Muscle layer of duodenum (tissue), 2 donors: ENCODE results near the gene VEGFC.

Source experiments
- H3K27ac ChIP-seq: one replicate; pipeline ENCODE4 v1.7.0; 2013; ENCODE audit warnings: mild to moderate bottlenecking, low read length
- H3K27me3 ChIP-seq: one replicate; pipeline ENCODE4 v1.7.0; 2013; ENCODE audit warnings: low read depth, mild to moderate bottlenecking, control low read depth, low read length
- H3K36me3 ChIP-seq, 2 donors: one replicate each; pipeline ENCODE4 v1.7.0; 2013; ENCODE audit warnings: low read length in 2 of 2, control low read depth in 1 of 2, mild to moderate bottlenecking in 1 of 2; ENCODE audit not compliant: insufficient read depth in 2 of 2, control insufficient read depth in 1 of 2
- H3K4me1 ChIP-seq, 2 donors: one replicate each; pipeline ENCODE4 v1.7.0; 2013; ENCODE audit warnings: low read length in 2 of 2, mild to moderate bottlenecking in 2 of 2, control low read depth in 1 of 2, moderate library complexity in 1 of 2; ENCODE audit not compliant: insufficient read depth in 2 of 2, control insufficient read depth in 1 of 2
- H3K4me3 ChIP-seq, 2 donors: one replicate each; pipeline ENCODE4 v1.7.0; 2013; ENCODE audit warnings: low read length in 2 of 2, low read depth in 1 of 2, mild to moderate bottlenecking in 1 of 2
- H3K9me3 ChIP-seq, 2 donors: one replicate each; pipeline ENCODE4 v1.7.0; 2013; ENCODE audit warnings: low read length in 2 of 2, control low read depth in 1 of 2, mild to moderate bottlenecking in 1 of 2; ENCODE audit not compliant: control insufficient read depth in 1 of 2
- donor health status: healthy.

Gene VEGFC

DNA sequence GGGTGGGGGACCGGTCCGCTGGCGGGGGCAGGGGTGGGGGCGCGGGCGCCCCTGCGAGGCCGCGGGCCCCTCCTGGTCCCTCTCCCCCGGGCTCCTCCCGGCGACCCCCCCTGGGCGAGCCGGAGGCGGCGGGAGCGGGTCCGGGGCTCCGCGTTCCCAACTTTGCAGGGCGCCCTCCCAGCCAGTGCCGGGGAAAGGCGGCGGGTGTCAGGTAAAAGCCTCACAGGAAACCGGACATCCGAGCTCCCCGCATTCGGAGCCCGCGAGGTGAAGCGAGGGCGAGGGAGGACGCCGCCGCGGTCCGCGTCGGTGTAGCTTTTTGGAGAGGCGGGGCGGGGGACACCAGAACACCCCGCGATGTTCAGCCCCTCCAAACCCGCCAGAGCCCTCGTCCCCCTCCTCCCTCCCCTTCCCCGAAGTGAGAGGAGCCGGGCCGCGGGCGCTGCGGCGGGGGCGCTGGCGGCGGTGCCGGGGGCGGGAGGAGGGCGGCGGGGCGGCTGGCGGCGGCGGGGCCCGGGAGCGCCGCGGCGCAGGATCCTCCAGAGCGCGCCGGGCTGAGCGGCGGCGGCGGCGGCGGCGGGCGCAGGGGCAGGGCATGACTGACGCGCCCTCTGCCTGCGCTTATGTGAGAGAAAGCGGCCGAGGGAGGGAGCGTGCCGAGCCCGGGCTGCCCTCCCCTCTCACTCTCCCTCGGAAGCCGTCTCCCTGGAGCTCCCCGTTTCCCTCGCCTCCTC, at the start of gene VEGFC:
VEGFC (minus strand) TSS at position 597 of the 734 bp plus-strand sequence. CDS start 611 bp downstream, outside the sequence.
- peak within 1 kb of the TSS; percentile 56 for H3K27ac ChIP-seq
- H3K9me3 ChIP-seq = no peaks in the 10 kb centered on the region
- peaks cover 0 to 9% of the 10 kb centered on the region in 2 donors for H3K36me3 ChIP-seq

GRCh38 chr4:176841711-176842112, 49.0 kb upstream of the VEGFC start:
- Histone ChIP-seq H3K4me3 (no peak overlapping the region), H3K27me3 (no peaks in the 10 kb centered on the region)

More for the DNA sequence above, at the start of gene VEGFC:
- no peaks in the 10 kb centered on the region for H3K4me1 ChIP-seq
- H3K4me3 ChIP-seq = peak within 1 kb of the TSS; percentile 72 to 79
- H3K27me3 ChIP-seq = no peaks in the 10 kb centered on the region

GRCh38 chr4:176840166-176840565, 47.4 kb upstream of the VEGFC start:
- Histone ChIP-seq H3K36me3 (no peaks in the 10 kb centered on the region), H3K4me1 (no peaks in the 10 kb centered on the region), H3K27ac (no peak overlapping the region), H3K9me3 (peaks cover 0 to under 1% of the 10 kb centered on the region in 2 donors), H3K27me3 (no peaks in the 10 kb centered on the region), H3K4me3 (no peak overlapping the region)

More at GRCh38 chr4:176841711-176842112, 49.0 kb upstream of the VEGFC start:
- Histone ChIP-seq H3K27ac (no peak overlapping the region), H3K9me3 (peaks cover 0 to 5% of the 10 kb centered on the region in 2 donors), H3K4me1 (no peaks in the 10 kb centered on the region), H3K36me3 (no peaks in the 10 kb centered on the region)

- Histone ChIP-seq H3K36me3 (no peaks in the 10 kb centered on the region), H3K27me3 (no peaks in the 10 kb centered on the region), H3K4me3 (no peak overlapping the region), H3K27ac (no peak overlapping the region), H3K4me1 (no peaks in the 10 kb centered on the region), H3K9me3 (no peaks in the 10 kb centered on the region)
Observed at GRCh38 chr4:176839656-176840055, 46.9 kb upstream of the VEGFC start.

DNA sequence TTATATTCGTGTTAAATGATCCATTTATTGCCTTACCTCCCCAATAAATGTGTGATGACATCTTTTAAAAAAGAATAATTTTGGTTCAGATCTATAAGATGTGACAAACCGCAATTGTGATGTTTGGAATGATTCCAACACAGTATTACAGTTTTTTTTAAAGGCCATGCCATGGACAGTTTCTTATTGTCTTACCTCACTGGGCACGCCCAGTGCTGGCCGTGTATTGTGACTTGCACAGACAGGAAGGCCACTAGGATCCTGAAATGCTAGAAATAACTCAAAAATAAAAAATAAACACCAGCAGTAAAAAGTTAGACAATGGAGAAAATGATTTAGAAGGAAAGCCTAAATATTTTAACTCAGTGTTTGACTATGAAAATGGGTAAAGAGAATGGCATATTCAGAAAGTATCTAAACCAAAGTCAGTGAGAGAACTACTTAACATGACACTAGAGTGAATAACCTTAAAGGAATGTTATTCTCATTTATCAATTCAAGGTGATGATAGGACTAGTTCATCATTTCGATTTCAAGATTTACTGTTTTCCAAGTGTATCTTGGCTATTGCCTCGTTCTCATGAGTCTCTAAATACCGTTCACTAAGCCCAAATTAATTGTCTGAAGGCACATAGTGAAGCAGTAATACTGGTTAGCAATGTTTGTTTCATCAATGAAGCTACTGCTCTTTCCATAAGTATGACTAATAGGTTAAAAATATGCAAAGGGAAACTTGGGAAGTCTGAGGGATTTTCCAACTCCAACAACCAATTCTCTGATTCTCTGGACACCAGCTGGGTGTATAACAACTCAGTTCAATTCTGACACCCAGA, 46.1 kb upstream of the VEGFC start:
- Histone ChIP-seq H3K4me1 (no peaks in the 10 kb centered on the region), H3K27me3 (no peaks in the 10 kb centered on the region), H3K27ac (no peak overlapping the region), H3K36me3 (no peaks in the 10 kb centered on the region), H3K4me3 (no peak overlapping the region), H3K9me3 (no peaks in the 10 kb centered on the region)

DNA sequence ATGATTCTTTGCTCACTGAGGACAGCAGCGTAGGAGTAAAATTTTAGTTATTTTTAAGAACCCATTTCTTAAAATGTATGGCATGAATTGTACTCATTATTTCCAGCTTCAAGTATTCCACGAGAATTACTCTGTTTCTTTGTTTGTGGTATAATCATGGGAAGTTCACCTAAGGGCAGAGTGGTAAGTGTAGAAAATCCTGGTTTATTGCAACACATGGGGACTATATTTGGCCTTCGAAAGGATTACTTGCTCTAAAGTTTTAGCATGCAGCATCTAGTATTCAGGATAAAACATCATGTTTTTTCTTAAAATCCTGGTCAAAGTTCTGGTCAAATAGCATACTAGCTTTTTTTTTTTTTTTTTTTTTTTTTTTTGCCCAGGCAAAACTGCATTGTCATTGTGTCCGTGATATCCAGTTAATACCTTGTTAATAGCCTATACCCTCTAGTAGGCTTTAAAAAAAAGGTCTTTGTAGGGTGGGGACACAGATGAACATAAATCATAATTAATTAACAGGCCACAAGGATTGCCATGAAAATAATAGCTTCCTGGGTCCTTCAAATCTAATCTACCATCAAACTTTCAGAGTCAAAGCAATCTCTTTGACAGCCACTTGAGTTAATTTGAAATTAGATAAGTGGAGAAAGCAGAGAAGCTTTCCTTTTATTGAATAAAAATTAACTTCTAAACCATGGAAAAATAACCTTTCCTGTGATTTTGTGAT, 44.6 kb upstream of the VEGFC start:
- H3K36me3 ChIP-seq = no peaks in the 10 kb centered on the region
- no peak overlapping the region for H3K27ac ChIP-seq
- no peaks in the 10 kb centered on the region for H3K9me3 ChIP-seq
- H3K27me3 ChIP-seq = no peaks in the 10 kb centered on the region
- no peaks in the 10 kb centered on the region for H3K4me1 ChIP-seq
- no peak overlapping the region for H3K4me3 ChIP-seq

DNA sequence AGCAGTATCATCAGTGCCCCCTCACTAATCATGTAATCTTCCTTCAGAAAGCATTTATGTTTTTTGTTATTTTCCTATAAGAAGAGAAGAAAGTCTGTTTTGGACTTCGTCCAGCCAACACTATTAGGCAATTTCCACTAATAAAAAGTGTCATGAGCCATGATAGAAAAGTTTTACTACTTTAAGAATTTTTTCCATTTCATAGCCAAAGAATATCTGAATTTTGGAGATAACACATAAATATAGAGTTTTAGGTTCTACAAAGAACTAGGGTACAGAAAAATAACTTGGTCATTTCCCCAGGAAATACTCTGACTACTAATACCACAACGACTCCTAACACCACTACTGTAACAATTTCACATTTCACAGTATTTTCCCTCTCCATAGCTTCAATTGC, 41.8 kb upstream of the VEGFC start:
- Histone ChIP-seq H3K4me1 (no peaks in the 10 kb centered on the region), H3K9me3 (no peaks in the 10 kb centered on the region), H3K27me3 (no peaks in the 10 kb centered on the region)

GRCh38 chr4:176833400-176834175, 40.9 kb upstream of the VEGFC start:
- no peaks in the 10 kb centered on the region for H3K4me1 ChIP-seq

More for the DNA sequence above, 41.8 kb upstream of the VEGFC start:
- no peak overlapping the region for H3K4me3 ChIP-seq
- no peak overlapping the region for H3K27ac ChIP-seq
- H3K36me3 ChIP-seq = no peaks in the 10 kb centered on the region

GRCh38 chr4:176830971-176831370, 38.2 kb upstream of the VEGFC start:
- H3K9me3 ChIP-seq = no peaks in the 10 kb centered on the region
- H3K4me3 ChIP-seq = no peak overlapping the region
- H3K27ac ChIP-seq = no peak overlapping the region
- no peaks in the 10 kb centered on the region for H3K36me3 ChIP-seq
- no peaks in the 10 kb centered on the region for H3K27me3 ChIP-seq
- H3K4me1 ChIP-seq = no peaks in the 10 kb centered on the region

More at GRCh38 chr4:176833400-176834175, 40.9 kb upstream of the VEGFC start:
- H3K27me3 ChIP-seq = no peaks in the 10 kb centered on the region
- no peaks in the 10 kb centered on the region for H3K9me3 ChIP-seq
- H3K27ac ChIP-seq = no peak overlapping the region
- no peaks in the 10 kb centered on the region for H3K36me3 ChIP-seq
- no peak overlapping the region for H3K4me3 ChIP-seq

DNA sequence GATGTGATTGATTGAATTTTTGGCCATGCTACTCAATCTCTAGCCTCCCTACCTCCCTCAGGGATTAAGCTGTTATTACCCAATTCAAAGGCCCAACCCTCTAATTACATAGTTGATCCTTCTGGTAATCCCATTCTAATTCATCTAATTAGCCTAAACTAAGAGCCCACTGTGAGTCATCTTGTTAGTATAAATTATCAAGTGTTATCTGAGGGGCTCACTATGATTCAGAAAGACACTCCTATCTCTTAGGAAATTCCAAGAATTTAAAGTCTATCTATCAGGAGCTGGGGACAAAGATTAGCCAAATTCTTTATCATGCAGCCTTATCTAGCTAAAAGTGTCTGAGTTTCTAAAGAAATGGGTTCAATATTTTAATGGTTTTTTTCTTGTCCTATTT, 32.9 kb upstream of the VEGFC start:
- Histone ChIP-seq H3K36me3 (no peaks in the 10 kb centered on the region), H3K9me3 (no peaks in the 10 kb centered on the region), H3K27me3 (no peaks in the 10 kb centered on the region), H3K4me1 (no peaks in the 10 kb centered on the region), H3K27ac (no peak overlapping the region), H3K4me3 (no peak overlapping the region)
